Measurements from ENCODE around the gene CD164L2. TPM values are rescaled to one million over a fixed set of nuclear protein-coding genes. Genes with fewer than 3 reads are reported as not detected.

The CD164L2 gene
- total RNA-seq, 1 donor from 2014 or later, result not detected

DNA sequence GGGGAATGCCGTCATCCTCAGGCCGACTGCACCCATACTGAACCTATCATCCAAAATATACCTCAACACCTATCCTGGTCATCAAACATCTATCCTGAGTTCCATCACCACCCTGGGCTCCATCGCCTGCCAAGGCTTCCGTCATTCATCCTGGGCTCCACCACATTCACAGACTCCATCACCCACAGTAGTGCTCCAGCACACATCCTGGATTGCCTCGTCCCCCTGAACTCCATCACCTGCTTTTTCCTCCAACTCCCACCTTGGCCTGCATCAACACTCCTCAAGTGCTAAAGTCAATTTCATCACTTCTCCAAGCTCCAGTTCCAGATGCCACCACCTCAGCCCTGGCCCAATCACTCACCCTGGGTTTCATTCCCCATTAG, 24.2 kb downstream of the CD164L2 start:
- Mint-ChIP-seq H3K4me3 (ENCODE audit: unreplicated experiment) (no peak overlapping the region), H3K27me3 (ENCODE audit: unreplicated experiment) (no peaks in the 10 kb centered on the region), H3K4me1 (ENCODE audit: unreplicated experiment) (peaks cover 7% of the 10 kb centered on the region), H3K9me3 (ENCODE audit: unreplicated experiment) (no peaks in the 10 kb centered on the region), H3K36me3 (ENCODE audit: unreplicated experiment) (peaks cover 40% of the 10 kb centered on the region), H3K27ac (ENCODE audit: unreplicated experiment) (no peak overlapping the region)
- DNase-seq (ENCODE audit: extremely low spot score, unreplicated experiment), result no peak
- TF ChIP-seq CTCF (IDR thresholded peaks at IDR 0.05), result no peak

GRCh38 chr1:27358038-27358927, 24.9 kb downstream of the CD164L2 start:
- peaks cover 35% of the 10 kb centered on the region for H3K36me3 Mint-ChIP-seq (ENCODE audit: unreplicated experiment)
- H3K27me3 Mint-ChIP-seq (ENCODE audit: unreplicated experiment), result no peaks in the 10 kb centered on the region
- no peak for DNase-seq (ENCODE audit: extremely low spot score, unreplicated experiment)
- H3K4me3 Mint-ChIP-seq (ENCODE audit: unreplicated experiment), result no peak overlapping the region
- H3K27ac Mint-ChIP-seq (ENCODE audit: unreplicated experiment), result no peak overlapping the region
- no peaks in the 10 kb centered on the region for H3K9me3 Mint-ChIP-seq (ENCODE audit: unreplicated experiment)
- H3K4me1 Mint-ChIP-seq (ENCODE audit: unreplicated experiment), result peaks cover 2% of the 10 kb centered on the region
- no peak for TF ChIP-seq CTCF (IDR thresholded peaks at IDR 0.05)

- TF ChIP-seq CTCF (IDR thresholded peaks at IDR 0.05), result peak; percentile 94
- Mint-ChIP-seq H3K36me3 (ENCODE audit: unreplicated experiment) (peaks cover 28% of the 10 kb centered on the region), H3K27me3 (ENCODE audit: unreplicated experiment) (no peaks in the 10 kb centered on the region), H3K27ac (ENCODE audit: unreplicated experiment) (no peak overlapping the region), H3K4me1 (ENCODE audit: unreplicated experiment) (peaks cover 2% of the 10 kb centered on the region), H3K9me3 (ENCODE audit: unreplicated experiment) (no peaks in the 10 kb centered on the region), H3K4me3 (ENCODE audit: unreplicated experiment) (no peak overlapping the region)
- DNase-seq (ENCODE audit: extremely low spot score, unreplicated experiment), result peak; percentile 91
Measured at GRCh38 chr1:27357281-27358037, 25.7 kb downstream of the CD164L2 start.

DNA sequence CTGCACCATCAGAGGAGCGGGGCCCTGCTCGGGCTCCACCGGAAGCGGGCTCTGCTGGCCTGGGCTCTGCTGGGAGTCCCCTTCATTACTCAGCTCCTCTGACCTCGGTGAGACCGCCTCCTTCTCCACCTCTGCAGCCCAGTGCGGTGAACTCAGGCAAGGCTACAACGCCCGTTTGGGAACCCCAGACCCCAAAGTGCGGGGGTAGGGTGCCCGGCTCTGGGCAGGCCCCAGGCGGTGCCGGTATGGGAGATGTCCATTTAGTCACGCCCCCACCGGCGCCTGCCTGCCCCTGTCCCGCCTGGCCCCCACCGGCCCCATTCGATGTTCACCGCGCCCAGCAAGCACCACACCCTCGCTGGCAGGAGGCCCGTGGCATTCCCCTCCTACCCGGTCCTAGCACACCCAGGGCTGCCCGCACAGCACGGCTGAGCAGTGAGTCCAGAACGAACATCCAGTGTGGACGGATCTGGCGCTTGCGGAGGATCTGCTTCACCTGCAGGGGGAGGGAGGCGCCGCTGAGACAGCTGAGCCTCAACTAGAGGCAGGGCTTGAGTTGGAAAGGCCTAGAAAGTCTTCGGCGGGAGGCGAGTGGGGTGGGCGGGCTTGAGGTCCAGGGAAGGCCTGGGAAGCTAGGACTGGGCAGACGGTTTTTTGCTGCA, 26.4 kb downstream of the CD164L2 start:
- Mint-ChIP-seq H3K27me3 (ENCODE audit: unreplicated experiment) (no peaks in the 10 kb centered on the region), H3K4me3 (ENCODE audit: unreplicated experiment) (no peak overlapping the region), H3K4me1 (ENCODE audit: unreplicated experiment) (peaks cover 2% of the 10 kb centered on the region), H3K36me3 (ENCODE audit: unreplicated experiment) (peaks cover 21% of the 10 kb centered on the region), H3K27ac (ENCODE audit: unreplicated experiment) (no peak overlapping the region), H3K9me3 (ENCODE audit: unreplicated experiment) (no peaks in the 10 kb centered on the region)
- no peak for DNase-seq (ENCODE audit: extremely low spot score, unreplicated experiment)
- no peak for TF ChIP-seq CTCF (IDR thresholded peaks at IDR 0.05)

DNA sequence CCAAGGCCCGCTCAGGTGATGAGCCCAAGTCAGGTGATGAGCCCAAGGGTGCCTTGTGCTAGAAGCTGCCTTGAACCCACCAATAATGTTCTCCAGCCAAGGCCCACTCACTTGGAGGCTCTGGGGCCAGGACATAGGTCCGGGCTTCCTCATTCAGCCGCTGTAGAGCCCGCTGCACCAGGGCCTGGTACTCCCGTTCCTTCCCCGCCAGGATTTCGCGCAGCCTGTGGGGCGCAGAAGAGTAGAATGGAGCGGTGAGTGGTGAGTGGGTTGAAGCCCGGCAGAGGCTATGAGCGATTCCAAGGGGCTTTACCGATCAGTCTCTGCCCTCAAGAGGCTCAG, 26.9 kb downstream of the CD164L2 start:
- H3K9me3 Mint-ChIP-seq (ENCODE audit: unreplicated experiment), result no peaks in the 10 kb centered on the region
- H3K4me1 Mint-ChIP-seq (ENCODE audit: unreplicated experiment), result peaks cover 5% of the 10 kb centered on the region
- TF ChIP-seq CTCF (IDR thresholded peaks at IDR 0.05), result no peak
- H3K4me3 Mint-ChIP-seq (ENCODE audit: unreplicated experiment), result no peak overlapping the region
- DNase-seq (ENCODE audit: extremely low spot score, unreplicated experiment), result no peak
- H3K36me3 Mint-ChIP-seq (ENCODE audit: unreplicated experiment), result peaks cover 20% of the 10 kb centered on the region
- no peak overlapping the region for H3K27ac Mint-ChIP-seq (ENCODE audit: unreplicated experiment)
- H3K27me3 Mint-ChIP-seq (ENCODE audit: unreplicated experiment), result no peaks in the 10 kb centered on the region
